Smooth muscle cell (in vitro differentiated cells): ENCODE data around the gene LRBA. TPM values are rescaled to one million over a fixed set of nuclear protein-coding genes. Genes with fewer than 3 reads are reported as not detected.

Source experiments
- DNase-seq: peaks from one replicate; lab custom pipeline; 2025; ENCODE audit not compliant: unreplicated experiment; lab: John Stamatoyannopoulos, UW
- H2AFZ ChIP-seq: fragments of 200-600 bp; sonication (generic); 2 replicates; pipeline ENCODE4 v1.6.0; 2016; ENCODE audit warnings: antibody characterized with exemption, low read depth, mild to moderate bottlenecking
- H3F3A ChIP-seq: fragments of 200-600 bp; sonication (generic); 2 replicates; pipeline ENCODE4 v1.6.0; 2017; ENCODE audit warnings: antibody characterized with exemption, low read depth
- H3K27ac ChIP-seq: fragments of 200-600 bp; sonication (generic); 2 replicates; pipeline ENCODE4 v1.5.1; 2016; ENCODE audit warnings: low read depth, mild to moderate bottlenecking
- H3K27me3 ChIP-seq: fragments of 200-600 bp; sonication (generic); 2 replicates; pipeline ENCODE4 v1.6.1; 2016; ENCODE audit warnings: low read depth, mild to moderate bottlenecking
- H3K36me3 ChIP-seq: fragments of 200-600 bp; sonication (generic); 2 replicates; pipeline ENCODE4 v1.5.1; 2016; ENCODE audit warnings: low read depth
- H3K4me1 ChIP-seq: fragments of 200-600 bp; sonication (generic); 2 replicates; pipeline ENCODE4 v1.5.1; 2016; ENCODE audit warnings: low read depth
- H3K4me2 ChIP-seq: fragments of 200-600 bp; sonication (generic); 2 replicates; pipeline ENCODE4 v1.6.0; 2016; ENCODE audit warnings: mild to moderate bottlenecking
- H3K4me3 ChIP-seq: fragments of 200-600 bp; sonication (generic); 2 replicates; pipeline ENCODE4 v1.5.1; 2016; ENCODE audit warnings: mild to moderate bottlenecking
- H3K79me2 ChIP-seq: fragments of 200-600 bp; sonication (generic); 2 replicates; pipeline ENCODE4 v1.6.0; 2016; ENCODE audit warnings: low read depth, mild to moderate bottlenecking
- H3K9ac ChIP-seq: fragments of 200-600 bp; sonication (generic); 2 replicates; pipeline ENCODE4 v1.6.0; 2016; ENCODE audit warnings: low read depth
- H3K9me3 ChIP-seq: fragments of 200-600 bp; sonication (generic); replicated peaks from 2 replicates; pipeline ENCODE4 v1.5.1; 2016; ENCODE audit warnings: low read depth
- H4K20me1 ChIP-seq: fragments of 200-600 bp; sonication (generic); 2 replicates; pipeline ENCODE4 v1.6.0; 2016; ENCODE audit warnings: low read depth
- CTCF ChIP-seq: fragments of 200-600 bp; sonication (generic); IDR thresholded peaks from 2 replicates; pipeline ENCODE4 v1.5.1; 2017; ENCODE audit warnings: borderline replicate concordance, mild to moderate bottlenecking, antibody characterized with exemption; ENCODE audit not compliant: insufficient read depth, poor library complexity, severe bottlenecking
- WGBS: methylation state at CpG from one replicate; pipeline ENCODE4 v1.1.7; 2016; ENCODE audit warnings: low lambda C conversion rate; 5-methylcytosine and 5-hydroxymethylcytosine counted together
- polyA plus RNA-seq: library from polyadenylated mRNA; unstranded; fragments of >200 nt; fragmentation: Nextera tagmentation; extraction: Ambion mirVana; gene quantifications from 2 replicates; pipeline ENCODE4 v1.2.1, GENCODE V29; 2016
- total RNA-seq: library from RNA; depleted of rRNA; stranded (reverse); fragments of >200 nt; gene quantifications from 2 replicates; pipeline ENCODE4 v1.2.3, GENCODE V29; 2014

The LRBA gene
- total and polyA plus RNA-seq, 2 experiments from 2014 or later, result 1.6 to 26.2 TPM

GRCh38 chr4:150781191-150781590 is 233.9 kb downstream of the LRBA start:
- H3K9ac ChIP-seq, result no peak overlapping the region
- H4K20me1 ChIP-seq, result no peaks in the 10 kb centered on the region
- no peaks in the 10 kb centered on the region for H3K36me3 ChIP-seq
- no peaks in the 10 kb centered on the region for H3F3A ChIP-seq
- no peak overlapping the region for H3K4me2 ChIP-seq
- no peak for DNase-seq
- H3K9me3 ChIP-seq, result no peaks in the 10 kb centered on the region
- no peak overlapping the region for H2AFZ ChIP-seq
- H3K27me3 ChIP-seq, result no peaks in the 10 kb centered on the region
- no peaks in the 10 kb centered on the region for H3K79me2 ChIP-seq
- 93% methylated on average over 6 of the region's 6 CpGs for WGBS
- H3K4me1 ChIP-seq, result no peaks in the 10 kb centered on the region
- no peak overlapping the region for H3K27ac ChIP-seq
- no peak for TF ChIP-seq CTCF
- H3K4me3 ChIP-seq, result no peak overlapping the region

- Histone ChIP-seq H3K4me2 (no peak overlapping the region), H3K36me3 (no peaks in the 10 kb centered on the region), H3K79me2 (no peaks in the 10 kb centered on the region), H2AFZ (no peak overlapping the region), H3K27me3 (no peaks in the 10 kb centered on the region), H3K9ac (no peak overlapping the region), H3F3A (no peaks in the 10 kb centered on the region), H3K27ac (no peak overlapping the region), H3K4me1 (no peaks in the 10 kb centered on the region), H4K20me1 (no peaks in the 10 kb centered on the region), H3K9me3 (no peaks in the 10 kb centered on the region), H3K4me3 (no peak overlapping the region)
- WGBS, result 98% methylated on average over 1 of the region's 1 CpG
- no peak for DNase-seq
- TF ChIP-seq CTCF, result no peak
Observed at GRCh38 chr4:150779707-150780106, 235.4 kb downstream of the LRBA start.

GRCh38 chr4:150773729-150774449 is 241.2 kb downstream of the LRBA start:
- Histone ChIP-seq H3K9me3 (no peaks in the 10 kb centered on the region), H3K9ac (no peak overlapping the region), H3K4me3 (no peak overlapping the region), H3K27ac (no peak overlapping the region), H3K27me3 (no peaks in the 10 kb centered on the region), H3K4me1 (peaks cover 13% of the 10 kb centered on the region), H3F3A (no peaks in the 10 kb centered on the region), H2AFZ (no peak overlapping the region), H3K36me3 (no peaks in the 10 kb centered on the region), H3K4me2 (no peak overlapping the region), H4K20me1 (no peaks in the 10 kb centered on the region), H3K79me2 (no peaks in the 10 kb centered on the region)
- WGBS, result 61% methylated on average over 5 of the region's 5 CpGs
- DNase-seq, result no peak
- no peak for TF ChIP-seq CTCF

- Histone ChIP-seq H3K27ac (no peak overlapping the region), H3F3A (no peaks in the 10 kb centered on the region), H3K27me3 (no peaks in the 10 kb centered on the region), H3K4me1 (peaks cover 13% of the 10 kb centered on the region), H3K9me3 (no peaks in the 10 kb centered on the region), H3K36me3 (no peaks in the 10 kb centered on the region), H3K4me3 (no peak overlapping the region), H4K20me1 (no peaks in the 10 kb centered on the region), H3K9ac (no peak overlapping the region), H3K79me2 (no peaks in the 10 kb centered on the region), H2AFZ (no peak overlapping the region), H3K4me2 (no peak overlapping the region)
- no peak for TF ChIP-seq CTCF
- DNase-seq, result no peak
- WGBS, result 93% methylated on average over 4 of the region's 4 CpGs
Observed at GRCh38 chr4:150773032-150773431, 242.1 kb downstream of the LRBA start.
